ENCODE data around the gene IFT57. TPM values are rescaled to one million over a fixed set of nuclear protein-coding genes. Genes with fewer than 3 reads are reported as not detected.

IFT57 gene
- total and polyA plus RNA-seq, 2 of the 8 experiments (the other 6 are each of a cell fraction or from before 2014, with no cell fraction given): 15.1 to 27.8 TPM

DNA sequence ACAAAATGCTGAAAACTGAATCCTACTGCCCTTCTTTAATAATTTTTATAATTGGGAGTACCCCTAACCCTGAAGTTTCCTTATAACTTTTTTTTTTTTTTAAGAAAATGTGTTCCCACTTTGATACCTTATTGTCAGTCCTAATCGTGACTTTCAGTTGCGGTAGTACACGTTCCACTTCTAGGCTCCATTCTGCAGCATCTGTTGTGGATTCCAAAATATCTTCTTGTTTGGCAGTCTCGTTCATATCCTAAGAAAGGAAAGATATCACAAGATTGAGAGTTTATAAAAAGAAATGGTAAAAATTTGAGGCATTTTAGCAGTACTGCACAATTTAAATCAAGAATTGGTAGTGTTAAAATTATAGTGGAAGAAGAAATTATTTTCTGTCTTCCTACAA, 30.8 kb downstream of the IFT57 start:
- POLR2A ChIA-PET (ENCODE audit: partially characterized antibody): no interaction called here
- Histone ChIP-seq H3K79me1 (ENCODE audit: low read depth, low read length) (no peaks in the 10 kb centered on the region), H2BK20ac (ENCODE audit: low read length) (no peak overlapping the region), H3K23me2 (ENCODE audit: low read depth, low read length) (no peaks in the 10 kb centered on the region), H3K9ac (replicated peaks in 1 of 4; ENCODE audit: extremely low read depth in 1 of 4, low read depth in 3 of 4, low read length in 3 of 4) (no peak overlapping the region), H3K14ac (ENCODE audit: insufficient read length) (no peak overlapping the region), H2AK5ac (ENCODE audit: low read depth, low read length) (no peak overlapping the region), H2BK120ac (replicated peaks; ENCODE audit: low read depth, low read length) (no peak overlapping the region), H3K27me3 (replicated peaks in 1 of 4; ENCODE audit: control insufficient read depth in 3 of 4, extremely low read depth in 1 of 4, insufficient read depth in 3 of 4, low read length in 3 of 4) (no peaks in the 10 kb centered on the region), H4K91ac (replicated peaks; ENCODE audit: insufficient read length, low read length) (no peak overlapping the region), H3K4me3 (ENCODE audit: extremely low read depth in 1 of 4, insufficient read depth in 2 of 4, low read depth in 3 of 4, low read length in 4 of 4) (no peak overlapping the region), H3K27ac (ENCODE audit: low read depth, low read length) (no peak overlapping the region), H4K8ac (ENCODE audit: extremely low read depth, insufficient read depth, low read length) (no peak overlapping the region), H3K23ac (ENCODE audit: insufficient read length) (no peak overlapping the region), H4K20me1 (replicated peaks in 1 of 2; ENCODE audit: control insufficient read depth in 1 of 2, insufficient read depth in 2 of 2, low read length in 2 of 2) (no peaks in the 10 kb centered on the region), H2AFZ (ENCODE audit: low read length) (no peak overlapping the region), H3K56ac (replicated peaks; ENCODE audit: insufficient read length, low read depth, low read length) (no peak overlapping the region), H2BK12ac (ENCODE audit: low read depth, low read length) (no peak overlapping the region), H2BK15ac (ENCODE audit: low read length) (no peak overlapping the region), H3K4ac (replicated peaks; ENCODE audit: insufficient read length, low read depth, low read length) (no peak overlapping the region), H4K5ac (ENCODE audit: insufficient read length, low read depth, low read length) (no peak overlapping the region), H3K9me3 (ENCODE audit: insufficient read depth in 2 of 2, low read depth in 1 of 2, low read length in 1 of 2) (no peaks in the 10 kb centered on the region), H3K36me3 (ENCODE audit: control insufficient read depth in 2 of 4, insufficient read depth in 4 of 4, low read length in 3 of 4) (no peaks in the 10 kb centered on the region), H3K4me1 (replicated peaks in 1 of 4; ENCODE audit: control insufficient read depth in 3 of 4, insufficient read depth in 4 of 4, low read length in 3 of 4) (no peaks in the 10 kb centered on the region), H2BK5ac (ENCODE audit: low read depth, low read length) (no peak overlapping the region), H3K18ac (ENCODE audit: extremely low read depth, low read length) (no peak overlapping the region), H3K79me2 (ENCODE audit: control insufficient read depth in 1 of 2, insufficient read depth in 2 of 2, low read length in 2 of 2) (no peaks in the 10 kb centered on the region), H3K4me2 (ENCODE audit: insufficient read depth in 1 of 2, low read depth in 2 of 2, low read length in 2 of 2) (no peak overlapping the region)
- WGBS, 2 experiments (ENCODE audit: extremely low coverage in 1 of 2, insufficient coverage in 1 of 2, insufficient read length in 1 of 2, insufficient replicate concordance in 2 of 2, low coverage in 1 of 2, low lambda C conversion rate in 2 of 2, missing lambda C conversion rate in 1 of 2): 94% methylated on average over 4 of the region's 4 CpGs; no CpG with 5 or more reads in 1 of the 2 experiments
- CTCF ChIA-PET (ENCODE audit: partially characterized antibody): no interaction called here
- DNase-seq (ENCODE audit: low read depth in 1 of 2, low spot score in 2 of 2) (no peak), FAIRE-seq (no peak)
- no peak for TF ChIP-seq EGR1 (IDR thresholded peaks at IDR 0.05; ENCODE audit: borderline replicate concordance, low read depth, low read length)
- TF ChIP-seq RBBP5 (IDR thresholded peaks at IDR 0.05; ENCODE audit: borderline replicate concordance, low read depth, low read length): no peak
- no peak for TF ChIP-seq RFX5 (IDR thresholded peaks at IDR 0.05; ENCODE audit: borderline replicate concordance, low read depth, low read length)
- TF ChIP-seq RXRA (IDR thresholded peaks at IDR 0.05; ENCODE audit: insufficient read depth, low read depth, low read length): no peak
- no peak for TF ChIP-seq POU5F1 (IDR thresholded peaks at IDR 0.05; ENCODE audit: low read depth, low read length)
- TF ChIP-seq NRF1 (IDR thresholded peaks at IDR 0.05; ENCODE audit: low read depth, low read length): no peak
- no peak for TF ChIP-seq CHD2 (IDR thresholded peaks at IDR 0.05; ENCODE audit: low read length)
- TF ChIP-seq, protein P1, sequence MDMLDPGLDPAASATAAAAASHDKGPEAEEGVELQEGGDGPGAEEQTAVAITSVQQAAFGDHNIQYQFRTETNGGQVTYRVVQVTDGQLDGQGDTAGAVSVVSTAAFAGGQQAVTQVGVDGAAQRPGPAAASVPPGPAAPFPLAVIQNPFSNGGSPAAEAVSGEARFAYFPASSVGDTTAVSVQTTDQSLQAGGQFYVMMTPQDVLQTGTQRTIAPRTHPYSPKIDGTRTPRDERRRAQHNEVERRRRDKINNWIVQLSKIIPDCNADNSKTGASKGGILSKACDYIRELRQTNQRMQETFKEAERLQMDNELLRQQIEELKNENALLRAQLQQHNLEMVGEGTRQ (IDR thresholded peaks at IDR 0.05; ENCODE audit: low read length): no peak
- TF ChIP-seq, protein P2, sequence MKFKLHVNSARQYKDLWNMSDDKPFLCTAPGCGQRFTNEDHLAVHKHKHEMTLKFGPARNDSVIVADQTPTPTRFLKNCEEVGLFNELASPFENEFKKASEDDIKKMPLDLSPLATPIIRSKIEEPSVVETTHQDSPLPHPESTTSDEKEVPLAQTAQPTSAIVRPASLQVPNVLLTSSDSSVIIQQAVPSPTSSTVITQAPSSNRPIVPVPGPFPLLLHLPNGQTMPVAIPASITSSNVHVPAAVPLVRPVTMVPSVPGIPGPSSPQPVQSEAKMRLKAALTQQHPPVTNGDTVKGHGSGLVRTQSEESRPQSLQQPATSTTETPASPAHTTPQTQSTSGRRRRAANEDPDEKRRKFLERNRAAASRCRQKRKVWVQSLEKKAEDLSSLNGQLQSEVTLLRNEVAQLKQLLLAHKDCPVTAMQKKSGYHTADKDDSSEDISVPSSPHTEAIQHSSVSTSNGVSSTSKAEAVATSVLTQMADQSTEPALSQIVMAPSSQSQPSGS (IDR thresholded peaks at IDR 0.05; ENCODE audit: low read length): no peak
